Gastroesophageal sphincter (tissue), 4 donors: ENCODE measurements around the gene SERGEF. TPM values are rescaled to one million over a fixed set of nuclear protein-coding genes. Genes with fewer than 3 reads are reported as not detected.

Source experiments
- ATAC-seq: fragments of 150-250 bp; one replicate; pipeline ENCODE4 v1.9.1; 2016; ENCODE audit warnings: mild to moderate bottlenecking, moderate library complexity
- H3K27ac ChIP-seq, 4 donors: fragments of 200-600 bp; sonication (generic) in 3 of 4; 1 replicate in 3 of 4; 2 replicates in 1 of 4; pipeline ENCODE4 v1.5.1; 2016 to 2019
- H3K27me3 ChIP-seq: fragments of 200-600 bp; sonication (generic); one replicate; pipeline ENCODE4 v1.5.1; 2019
- H3K36me3 ChIP-seq, 2 donors: fragments of 200-600 bp; sonication (generic); one replicate each; pipeline ENCODE4 v1.5.1; 2019; ENCODE audit warnings: control low read depth in 1 of 2
- H3K4me1 ChIP-seq, 3 donors: fragments of 200-600 bp; sonication (generic); 1 replicate in 2 of 3; 2 replicates in 1 of 3; pipeline ENCODE4 v1.5.1; 2016 to 2019; ENCODE audit warnings: control low read depth in 2 of 3
- H3K4me3 ChIP-seq, 2 donors: fragments of 200-600 bp; sonication (generic); one replicate each; pipeline ENCODE4 v1.5.1; 2019; ENCODE audit warnings: mild to moderate bottlenecking in 1 of 2, moderate library complexity in 1 of 2
- H3K9me3 ChIP-seq, 3 donors: fragments of 200-600 bp; sonication (generic); one replicate each; pipeline ENCODE4 v1.5.1; 2017 to 2019; ENCODE audit warnings: control low read depth in 2 of 3
- EP300 ChIP-seq: sonication (generic); formaldehyde crosslinking; IDR thresholded peaks from one replicate; pipeline ENCODE4 v1.6.1; 2017; ENCODE audit warnings: antibody characterized with exemption, mild to moderate bottlenecking
- POLR2A ChIP-seq, 2 donors: fragments of 450-650 bp; IDR thresholded peaks; one replicate each; pipeline ENCODE4 v1.6.1; 2017; ENCODE audit warnings: antibody characterized with exemption in 2 of 2, mild to moderate bottlenecking in 2 of 2, moderate library complexity in 1 of 2
- POLR2AphosphoS5 ChIP-seq: sonication (generic); formaldehyde crosslinking; IDR thresholded peaks from one replicate; pipeline ENCODE4 v1.6.1; 2017; ENCODE audit warnings: antibody characterized with exemption
- WGBS, 2 donors: methylation state at CpG; one replicate each; pipeline ENCODE4 v1.1.5; 2018; ENCODE audit warnings: low coverage in 1 of 2; 5-methylcytosine and 5-hydroxymethylcytosine counted together
- total RNA-seq, 4 donors: library from RNA; depleted of rRNA; stranded (reverse); fragments of >200 nt; gene quantifications; one replicate each; pipeline ENCODE4 v1.1.0, GENCODE V29; 2016
- TF ChIP-seq, protein P1 (sequence below), 4 experiments: fragments of 200-600 bp in 2 of 4; fragments of 450-650 bp in 2 of 4; sonication (generic) in 1 of 4; IDR thresholded peaks; one replicate each; pipeline ENCODE4 v1.5.1; 2017 to 2019; ENCODE audit warnings: antibody characterized with exemption in 4 of 4, mild to moderate bottlenecking in 2 of 4, moderate library complexity in 2 of 4

SERGEF gene
- total RNA-seq, 4 donors from 2014 or later, result 35.5 to 42.5 (median 36.3) TPM

DNA sequence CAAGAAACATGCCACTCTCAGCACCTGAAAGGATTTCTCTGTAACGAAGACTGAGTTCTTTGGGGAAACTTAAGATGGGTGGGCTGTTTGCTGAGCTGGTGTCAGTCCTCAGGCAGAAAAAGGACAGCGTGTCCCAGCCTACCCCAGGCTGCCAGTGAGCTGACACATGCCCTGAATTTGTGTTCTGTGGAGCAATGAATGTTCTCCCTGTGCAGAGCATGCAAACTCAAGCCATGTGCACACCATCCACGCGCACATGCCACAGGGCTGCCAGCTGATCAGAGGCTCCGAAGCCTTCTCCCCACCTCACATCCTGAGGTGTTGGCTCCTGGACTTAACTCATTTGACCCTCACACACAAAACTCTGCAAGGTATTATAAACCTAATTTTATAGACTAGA lies 173.4 kb downstream of the SERGEF start:
- ATAC-seq, result no peak

DNA sequence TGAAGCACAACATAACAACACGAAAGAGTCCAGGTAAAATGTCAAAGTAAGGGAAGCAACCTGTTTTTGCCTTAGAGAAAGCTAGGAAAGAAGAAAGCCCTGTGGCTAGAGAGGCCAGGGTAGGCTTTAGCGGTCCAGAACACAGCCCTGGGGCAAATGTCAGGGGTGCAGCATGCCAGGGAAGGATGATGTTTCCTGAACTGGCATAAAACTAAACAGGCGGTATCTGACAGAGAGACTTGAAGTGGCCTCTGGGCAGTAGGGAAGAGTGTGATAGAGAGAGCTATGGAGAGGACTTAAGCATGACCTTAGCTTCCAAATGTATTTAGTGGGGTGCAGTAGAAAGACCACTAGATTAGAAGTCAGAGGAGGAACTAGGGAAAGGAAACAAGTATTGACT lies 174.7 kb downstream of the SERGEF start:
- Histone ChIP-seq H3K4me3 (no peak overlapping the region), H3K36me3 (no peaks in the 10 kb centered on the region), H3K27me3 (no peaks in the 10 kb centered on the region), H3K9me3 (no peaks in the 10 kb centered on the region), H3K4me1 (no peaks in the 10 kb centered on the region), H3K27ac (no peak overlapping the region)
- 87 to 93% methylated on average over 2 to 3 of the region's 3 CpGs for WGBS, 2 donors
- TF ChIP-seq EP300, result no peak
- no peak for TF ChIP-seq POLR2AphosphoS5
- TF ChIP-seq, protein P1, sequence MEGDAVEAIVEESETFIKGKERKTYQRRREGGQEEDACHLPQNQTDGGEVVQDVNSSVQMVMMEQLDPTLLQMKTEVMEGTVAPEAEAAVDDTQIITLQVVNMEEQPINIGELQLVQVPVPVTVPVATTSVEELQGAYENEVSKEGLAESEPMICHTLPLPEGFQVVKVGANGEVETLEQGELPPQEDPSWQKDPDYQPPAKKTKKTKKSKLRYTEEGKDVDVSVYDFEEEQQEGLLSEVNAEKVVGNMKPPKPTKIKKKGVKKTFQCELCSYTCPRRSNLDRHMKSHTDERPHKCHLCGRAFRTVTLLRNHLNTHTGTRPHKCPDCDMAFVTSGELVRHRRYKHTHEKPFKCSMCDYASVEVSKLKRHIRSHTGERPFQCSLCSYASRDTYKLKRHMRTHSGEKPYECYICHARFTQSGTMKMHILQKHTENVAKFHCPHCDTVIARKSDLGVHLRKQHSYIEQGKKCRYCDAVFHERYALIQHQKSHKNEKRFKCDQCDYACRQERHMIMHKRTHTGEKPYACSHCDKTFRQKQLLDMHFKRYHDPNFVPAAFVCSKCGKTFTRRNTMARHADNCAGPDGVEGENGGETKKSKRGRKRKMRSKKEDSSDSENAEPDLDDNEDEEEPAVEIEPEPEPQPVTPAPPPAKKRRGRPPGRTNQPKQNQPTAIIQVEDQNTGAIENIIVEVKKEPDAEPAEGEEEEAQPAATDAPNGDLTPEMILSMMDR (IDR thresholded peaks at IDR 0.05), result no peak
- no peak for TF ChIP-seq POLR2A (IDR thresholded peaks at IDR 0.05)
- ATAC-seq, result no peak

More for the DNA sequence above, 173.4 kb downstream of the SERGEF start:
- TF ChIP-seq EP300, result no peak
- TF ChIP-seq POLR2AphosphoS5, result no peak
- no peak for TF ChIP-seq POLR2A (IDR thresholded peaks at IDR 0.05)
- TF ChIP-seq, protein P1 (IDR thresholded peaks at IDR 0.05), result no peak
- Histone ChIP-seq H3K27me3 (no peaks in the 10 kb centered on the region), H3K4me1 (no peaks in the 10 kb centered on the region), H3K36me3 (no peaks in the 10 kb centered on the region), H3K4me3 (no peak overlapping the region), H3K27ac (no peak overlapping the region), H3K9me3 (no peaks in the 10 kb centered on the region)
- WGBS, 2 donors, result 63 to 83% methylated on average over 1 to 5 of the region's 5 CpGs

DNA sequence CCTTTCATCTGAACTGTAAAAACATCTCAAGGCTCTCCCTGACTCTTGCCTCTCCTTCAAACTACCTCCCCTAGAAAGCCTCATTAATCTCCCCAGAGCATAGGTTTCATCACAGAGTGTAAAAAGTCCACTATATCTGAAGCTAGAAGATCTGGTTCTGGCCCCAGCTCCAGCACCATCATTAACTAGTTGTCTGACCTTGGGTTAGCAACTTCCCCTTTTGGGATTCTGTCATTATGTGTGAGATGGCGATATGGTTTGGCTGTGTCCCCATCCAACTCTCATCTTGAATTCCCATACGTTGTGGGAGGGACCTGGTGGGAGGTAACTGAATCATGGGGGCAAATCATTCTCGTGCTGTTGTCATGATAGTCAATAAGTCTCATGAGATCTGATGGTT lies 181.0 kb downstream of the SERGEF start:
- Histone ChIP-seq H3K4me3 (no peak overlapping the region), H3K4me1 (no peaks in the 10 kb centered on the region), H3K36me3 (no peaks in the 10 kb centered on the region), H3K9me3 (no peaks in the 10 kb centered on the region), H3K27me3 (no peaks in the 10 kb centered on the region), H3K27ac (no peak overlapping the region)
- TF ChIP-seq, protein P1 (IDR thresholded peaks at IDR 0.05), result no peak
- TF ChIP-seq EP300 (no peak), POLR2A (IDR thresholded peaks at IDR 0.05) (no peak), POLR2AphosphoS5 (no peak)
- no peak for ATAC-seq
- WGBS, 2 donors, result 90 to 100% methylated on average over 2 to 3 of the region's 3 CpGs

DNA sequence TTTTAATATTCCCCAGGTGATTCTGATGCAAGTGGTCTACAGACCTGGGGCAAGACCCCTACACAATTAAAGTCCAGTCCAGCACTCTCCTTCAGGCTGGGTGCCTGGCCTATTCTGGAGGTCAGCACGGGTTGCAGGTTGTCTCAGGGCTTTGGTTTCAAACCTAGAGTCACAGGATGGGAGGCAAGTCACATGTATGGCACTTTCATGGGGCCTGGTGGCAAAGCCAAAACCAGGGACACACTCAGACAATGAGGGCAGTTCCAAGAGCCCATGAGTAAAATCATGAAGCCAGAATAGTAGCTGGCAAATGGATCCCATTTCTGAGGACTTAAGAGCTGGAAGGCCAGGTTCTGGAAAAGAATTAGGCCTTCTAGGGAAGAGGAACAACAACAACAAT lies 181.6 kb downstream of the SERGEF start:
- Histone ChIP-seq H3K4me3 (no peak overlapping the region), H3K9me3 (no peaks in the 10 kb centered on the region), H3K27ac (no peak overlapping the region), H3K27me3 (no peaks in the 10 kb centered on the region), H3K36me3 (no peaks in the 10 kb centered on the region), H3K4me1 (no peaks in the 10 kb centered on the region)
- TF ChIP-seq EP300, result no peak
- TF ChIP-seq, protein P1 (IDR thresholded peaks at IDR 0.05), result no peak
- TF ChIP-seq POLR2A (IDR thresholded peaks at IDR 0.05), result no peak
- no peak for TF ChIP-seq POLR2AphosphoS5
- WGBS, 2 donors, result 100% methylated on average over 1 of the region's 1 CpG
- no peak for ATAC-seq

DNA sequence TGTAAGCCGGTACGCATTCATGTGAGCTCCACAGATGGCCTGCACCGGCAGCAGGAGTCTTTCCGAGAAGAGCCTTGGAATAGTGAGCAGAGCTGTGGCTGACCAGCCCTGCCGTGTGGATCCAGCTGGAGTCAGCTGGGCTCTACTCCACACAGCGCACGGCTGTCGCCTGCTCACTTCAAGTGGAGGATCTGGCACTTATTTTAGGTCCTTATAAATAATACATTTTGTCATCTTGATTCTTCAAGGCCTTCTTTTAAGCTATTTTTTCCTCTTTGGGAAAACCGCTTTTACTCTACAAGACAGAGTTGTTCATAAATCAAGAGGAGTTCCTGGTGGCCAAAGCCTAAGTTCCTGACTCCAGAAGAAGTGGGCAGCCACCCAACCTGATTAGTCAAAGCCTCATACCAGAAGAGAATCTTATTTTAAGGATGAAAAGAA lies 184.5 kb downstream of the SERGEF start:
- peak overlapping the region in 2 of 4 donors; percentile 2 to 12 for H3K27ac ChIP-seq
- peaks cover 0 to under 1% (median 0%) of the 10 kb centered on the region in 3 donors for H3K4me1 ChIP-seq
- ATAC-seq, result peak; percentile 86
- TF ChIP-seq POLR2AphosphoS5 (peak; percentile 56), EP300 (no peak), POLR2A (IDR thresholded peaks at IDR 0.05) (no peak)
- TF ChIP-seq, protein P1 (IDR thresholded peaks at IDR 0.05), result no peak
- no peaks in the 10 kb centered on the region for H3K27me3 ChIP-seq
- no peak overlapping the region for H3K4me3 ChIP-seq
- H3K36me3 ChIP-seq, result no peaks in the 10 kb centered on the region
- WGBS, 2 donors, result 40 to 47% methylated on average over 3 to 9 of the region's 9 CpGs
- no peaks in the 10 kb centered on the region for H3K9me3 ChIP-seq
